Smooth muscle cell (in vitro differentiated cells): Measurements from ENCODE around the gene PRUNE1. TPM values are rescaled to one million over a fixed set of nuclear protein-coding genes. Genes with fewer than 3 reads are reported as not detected.
A peak's percentile ranks its signal among the peaks of the same experiment; 100 is the strongest.

ENCODE experiments used
- DNase-seq: peaks from one replicate; lab custom pipeline; 2025; ENCODE audit not compliant: unreplicated experiment; lab: John Stamatoyannopoulos, UW
- H2AFZ ChIP-seq: fragments of 200-600 bp; sonication (generic); 2 replicates; pipeline ENCODE4 v1.6.0; 2016; ENCODE audit warnings: antibody characterized with exemption, low read depth, mild to moderate bottlenecking
- H3F3A ChIP-seq: fragments of 200-600 bp; sonication (generic); 2 replicates; pipeline ENCODE4 v1.6.0; 2017; ENCODE audit warnings: antibody characterized with exemption, low read depth
- H3K27ac ChIP-seq: fragments of 200-600 bp; sonication (generic); 2 replicates; pipeline ENCODE4 v1.5.1; 2016; ENCODE audit warnings: low read depth, mild to moderate bottlenecking
- H3K27me3 ChIP-seq: fragments of 200-600 bp; sonication (generic); 2 replicates; pipeline ENCODE4 v1.6.1; 2016; ENCODE audit warnings: low read depth, mild to moderate bottlenecking
- H3K36me3 ChIP-seq: fragments of 200-600 bp; sonication (generic); 2 replicates; pipeline ENCODE4 v1.5.1; 2016; ENCODE audit warnings: low read depth
- H3K4me1 ChIP-seq: fragments of 200-600 bp; sonication (generic); 2 replicates; pipeline ENCODE4 v1.5.1; 2016; ENCODE audit warnings: low read depth
- H3K4me2 ChIP-seq: fragments of 200-600 bp; sonication (generic); 2 replicates; pipeline ENCODE4 v1.6.0; 2016; ENCODE audit warnings: mild to moderate bottlenecking
- H3K4me3 ChIP-seq: fragments of 200-600 bp; sonication (generic); 2 replicates; pipeline ENCODE4 v1.5.1; 2016; ENCODE audit warnings: mild to moderate bottlenecking
- H3K79me2 ChIP-seq: fragments of 200-600 bp; sonication (generic); 2 replicates; pipeline ENCODE4 v1.6.0; 2016; ENCODE audit warnings: low read depth, mild to moderate bottlenecking
- H3K9ac ChIP-seq: fragments of 200-600 bp; sonication (generic); 2 replicates; pipeline ENCODE4 v1.6.0; 2016; ENCODE audit warnings: low read depth
- H3K9me3 ChIP-seq: fragments of 200-600 bp; sonication (generic); replicated peaks from 2 replicates; pipeline ENCODE4 v1.5.1; 2016; ENCODE audit warnings: low read depth
- H4K20me1 ChIP-seq: fragments of 200-600 bp; sonication (generic); 2 replicates; pipeline ENCODE4 v1.6.0; 2016; ENCODE audit warnings: low read depth
- CTCF ChIP-seq: fragments of 200-600 bp; sonication (generic); IDR thresholded peaks from 2 replicates; pipeline ENCODE4 v1.5.1; 2017; ENCODE audit warnings: borderline replicate concordance, mild to moderate bottlenecking, antibody characterized with exemption; ENCODE audit not compliant: insufficient read depth, poor library complexity, severe bottlenecking
- WGBS: methylation state at CpG from one replicate; pipeline ENCODE4 v1.1.7; 2016; ENCODE audit warnings: low lambda C conversion rate; 5-methylcytosine and 5-hydroxymethylcytosine counted together
- polyA plus RNA-seq: library from polyadenylated mRNA; unstranded; fragments of >200 nt; fragmentation: Nextera tagmentation; extraction: Ambion mirVana; gene quantifications from 2 replicates; pipeline ENCODE4 v1.2.1, GENCODE V29; 2016
- total RNA-seq: library from RNA; depleted of rRNA; stranded (reverse); fragments of >200 nt; gene quantifications from 2 replicates; pipeline ENCODE4 v1.2.3, GENCODE V29; 2014

The PRUNE1 gene
- total and polyA plus RNA-seq, 2 experiments from 2014 or later, result 15.2 to 19.5 TPM

- Histone ChIP-seq H3K9me3 (no peaks in the 10 kb centered on the region), H3K9ac (peak within 1 kb of the TSS; percentile 98), H3K4me1 (peaks cover 27% of the 10 kb centered on the region), H3K4me3 (peak within 1 kb of the TSS; percentile 100), H4K20me1 (peaks cover 51% of the 10 kb centered on the region), H3K79me2 (peaks cover 99% of the 10 kb centered on the region), H3F3A (peaks cover 22% of the 10 kb centered on the region), H3K27ac (peak within 1 kb of the TSS; percentile 98), H3K36me3 (peaks cover under 1% of the 10 kb centered on the region), H3K27me3 (no peaks in the 10 kb centered on the region), H2AFZ (peak within 1 kb of the TSS; percentile 47), H3K4me2 (peak within 1 kb of the TSS; percentile 98)
- TF ChIP-seq CTCF, result peak; percentile 50
- peak; percentile 33 for DNase-seq
- under 1% methylated on average over 42 of the region's 58 CpGs for WGBS
These were observed 51.1 kb downstream of the PRUNE1 start, which contains the start of gene CDC42SE1 for GRCh38 chr1:151059109-151060006. TSS of gene CDC42SE1 (minus strand) at chr1:151059622. CDS start at chr1:151055730, 3,892 bp downstream.

- peak within 1 kb of the TSS; percentile 98 for H3K4me2 ChIP-seq
- peak within 1 kb of the TSS; percentile 98 for H3K27ac ChIP-seq
- H3K27me3 ChIP-seq, result no peaks in the 10 kb centered on the region
- no peak for TF ChIP-seq CTCF
- peak within 1 kb of the TSS; percentile 100 for H3K4me3 ChIP-seq
- peaks cover 27% of the 10 kb centered on the region for H3K4me1 ChIP-seq
- WGBS, result 2% methylated on average over 15 of the region's 15 CpGs
- no peaks in the 10 kb centered on the region for H3K9me3 ChIP-seq
- H4K20me1 ChIP-seq, result peaks cover 51% of the 10 kb centered on the region
- peak within 1 kb of the TSS; percentile 47 for H2AFZ ChIP-seq
- no peaks in the 10 kb centered on the region for H3K36me3 ChIP-seq
- H3K79me2 ChIP-seq, result peaks cover 100% of the 10 kb centered on the region
- peaks cover 14% of the 10 kb centered on the region for H3F3A ChIP-seq
- peak; percentile 18 for DNase-seq
- H3K9ac ChIP-seq, result peak within 1 kb of the TSS; percentile 98
These were observed 51.9 kb downstream of the PRUNE1 start, which contains the start of gene MLLT11 for GRCh38 chr1:151060007-151060656. TSS of gene MLLT11 (plus strand) at chr1:151060397. CDS start at chr1:151067225, 6,828 bp downstream.

GRCh38 chr1:151060657-151061421, 52.6 kb downstream of the PRUNE1 start:
- Histone ChIP-seq H3K9ac (peak overlapping the region; percentile 98), H3F3A (peaks cover 9% of the 10 kb centered on the region), H3K36me3 (no peaks in the 10 kb centered on the region), H3K4me3 (peak overlapping the region; percentile 100), H3K79me2 (peaks cover 100% of the 10 kb centered on the region), H2AFZ (peak overlapping the region; percentile 47), H3K9me3 (no peaks in the 10 kb centered on the region), H3K27ac (peak overlapping the region; percentile 98), H3K4me1 (peaks cover 27% of the 10 kb centered on the region), H3K27me3 (no peaks in the 10 kb centered on the region), H3K4me2 (peak overlapping the region; percentile 98), H4K20me1 (peaks cover 51% of the 10 kb centered on the region)
- WGBS, result 8% methylated on average over 4 of the region's 4 CpGs
- TF ChIP-seq CTCF, result no peak
- no peak for DNase-seq
